Measurements from ENCODE around the gene ST3GAL3. TPM values are rescaled to one million over a fixed set of nuclear protein-coding genes. Genes with fewer than 3 reads are reported as not detected.
"Not testable (repeated sequence)": the region's sequence is repeated elsewhere in the genome, so short reads cannot be mapped to it uniquely, and the experiment has no call there.

ST3GAL3 gene
- total and polyA plus RNA-seq, 3 experiments from 2014 or later = 9.7 to 10.1 (median 9.7) TPM

- peaks cover 4% of the 10 kb centered on the region for H3K4me1 ChIP-seq (ENCODE audit: insufficient read depth, low read length)
- POLR2A ChIA-PET = no interaction called here
- Mint-ChIP-seq H3K4me3 (no peak overlapping the region), H3K4me1 (peaks cover 0 to 11% (median 6%) of the 10 kb centered on the region in 3 donors), H3K27ac (no peak overlapping the region), H3K9me3 (peaks cover 4 to 31% (median 17%) of the 10 kb centered on the region in 5 donors), H3K36me3 (peaks cover 37 to 63% (median 47%) of the 10 kb centered on the region in 3 donors), H3K27me3 (no peaks in the 10 kb centered on the region)
- no peaks in the 10 kb centered on the region for H3K27me3 ChIP-seq (ENCODE audit: insufficient read depth, low read length, poor library complexity, severe bottlenecking)
- H3K36me3 ChIP-seq (ENCODE audit: insufficient read depth, low read length) = no peaks in the 10 kb centered on the region
- H3K27ac ChIP-seq (ENCODE audit: low read depth, low read length) = peak overlapping the region; percentile 13
- DNase-seq = no peak
- H3K9me3 ChIP-seq (ENCODE audit: low read length) = peaks cover 5% of the 10 kb centered on the region
- CTCF ChIA-PET = interaction anchor here (0.6 kb wide), 1 partner anchor 36 kb away, joined by 3 read pairs; no protein-coding TSS in a partner anchor
- no peak overlapping the region for H3K4me3 ChIP-seq (ENCODE audit: low read length)
These were observed 68.9 kb downstream of the ST3GAL3 start for GRCh38 chr1:43776043-43776761.

DNA sequence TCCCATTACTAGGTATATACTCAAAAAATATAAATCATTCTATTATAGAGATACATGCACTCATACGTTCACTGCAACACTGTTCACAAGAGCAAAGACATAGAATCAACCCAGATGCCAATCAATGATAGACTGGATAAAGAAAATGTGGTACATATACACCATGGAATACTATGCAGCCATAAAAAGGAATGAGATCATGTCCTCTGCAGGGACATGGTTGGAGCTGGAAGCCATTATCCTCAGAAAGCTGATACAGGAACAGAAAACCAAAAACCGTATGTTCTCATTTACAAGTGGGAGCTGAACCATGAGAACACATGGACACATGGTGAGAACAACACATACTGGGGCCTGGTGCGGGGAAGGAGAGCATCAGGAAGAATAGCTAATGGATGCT lies 70.6 kb downstream of the ST3GAL3 start:
- CTCF ChIA-PET; H3K36me3 ChIP-seq (ENCODE audit: insufficient read depth, low read length); H3K27ac Mint-ChIP-seq; H3K27ac ChIP-seq (ENCODE audit: low read depth, low read length); H3K4me1 ChIP-seq (ENCODE audit: insufficient read depth, low read length); H3K9me3 ChIP-seq (ENCODE audit: low read length); POLR2A ChIA-PET; DNase-seq; H3K27me3 ChIP-seq (ENCODE audit: insufficient read depth, low read length, poor library complexity, severe bottlenecking); H3K4me3 Mint-ChIP-seq; H3K4me3 ChIP-seq (ENCODE audit: low read length); H3K27me3 Mint-ChIP-seq: not testable (repeated sequence)
- peaks cover 0 to 11% (median 6%) of the 10 kb centered on the region in 3 donors for H3K4me1 Mint-ChIP-seq
- peaks cover 42 to 58% (median 53%) of the 10 kb centered on the region in 3 donors for H3K36me3 Mint-ChIP-seq
- H3K9me3 Mint-ChIP-seq = peaks cover 4 to 31% (median 17%) of the 10 kb centered on the region in 5 donors

DNA sequence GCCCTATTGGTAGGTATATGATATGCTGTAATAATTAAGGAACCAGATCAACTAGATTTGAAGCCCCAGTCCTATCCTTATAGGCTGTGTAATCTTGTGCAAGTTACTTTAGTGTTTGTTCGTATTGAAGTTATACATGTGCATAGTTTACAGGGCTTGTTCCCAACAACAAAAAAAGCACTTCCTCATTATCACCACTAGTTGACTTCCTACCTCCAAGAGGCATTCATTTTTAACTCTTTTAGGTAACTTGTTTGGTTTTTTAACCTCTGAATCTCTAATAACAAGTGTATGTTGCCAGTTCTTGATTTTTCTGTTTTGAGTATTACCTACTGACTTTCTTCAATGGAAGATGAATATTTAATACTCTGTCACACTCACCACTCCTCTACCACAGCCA lies 71.9 kb downstream of the ST3GAL3 start:
- H3K27ac Mint-ChIP-seq = no peak overlapping the region
- H3K9me3 ChIP-seq (ENCODE audit: low read length) = peaks cover 5% of the 10 kb centered on the region
- no peaks in the 10 kb centered on the region for H3K27me3 ChIP-seq (ENCODE audit: insufficient read depth, low read length, poor library complexity, severe bottlenecking)
- no peak overlapping the region for H3K27ac ChIP-seq (ENCODE audit: low read depth, low read length)
- no peaks in the 10 kb centered on the region for H3K36me3 ChIP-seq (ENCODE audit: insufficient read depth, low read length)
- H3K4me3 ChIP-seq (ENCODE audit: low read length) = no peak overlapping the region
- peaks cover 4% of the 10 kb centered on the region for H3K4me1 ChIP-seq (ENCODE audit: insufficient read depth, low read length)
- H3K4me3 Mint-ChIP-seq = no peak overlapping the region
- peaks cover 0 to 11% (median 6%) of the 10 kb centered on the region in 3 donors for H3K4me1 Mint-ChIP-seq
- DNase-seq = no peak
- H3K27me3 Mint-ChIP-seq = no peaks in the 10 kb centered on the region
- POLR2A ChIA-PET = no interaction called here
- peaks cover 4 to 31% (median 17%) of the 10 kb centered on the region in 5 donors for H3K9me3 Mint-ChIP-seq
- CTCF ChIA-PET = no interaction called here
- peaks cover 42 to 53% (median 49%) of the 10 kb centered on the region in 3 donors for H3K36me3 Mint-ChIP-seq

DNA sequence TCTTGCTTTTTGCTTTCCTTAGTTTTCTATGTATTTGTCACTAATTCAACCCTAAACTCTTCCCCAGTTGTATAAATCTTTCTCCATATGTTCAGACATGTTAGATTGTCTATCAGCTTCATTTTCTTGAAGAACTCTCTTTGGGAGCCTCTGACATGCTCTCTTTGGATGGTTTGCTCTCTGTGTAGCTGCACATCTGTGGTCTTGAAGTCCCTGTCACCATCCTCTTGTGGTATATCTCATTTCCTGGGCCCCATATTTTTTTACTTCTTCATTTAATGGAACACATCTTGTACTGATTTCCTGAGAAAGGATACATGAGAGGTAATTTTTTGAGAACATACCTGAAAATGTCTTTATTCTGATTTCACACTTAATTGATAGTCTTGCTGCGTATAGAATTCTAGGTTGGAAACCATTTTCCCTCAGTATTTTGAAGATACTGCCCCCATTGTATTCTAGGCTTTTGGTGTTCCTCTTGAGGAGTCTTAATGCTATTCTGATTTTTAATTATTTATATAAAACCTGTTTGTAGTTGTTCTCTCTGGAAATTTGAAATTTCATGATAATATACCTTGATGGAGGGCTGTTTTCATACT lies 72.6 kb downstream of the ST3GAL3 start:
- no peaks in the 10 kb centered on the region for H3K27me3 Mint-ChIP-seq
- peaks cover 4 to 31% (median 17%) of the 10 kb centered on the region in 5 donors for H3K9me3 Mint-ChIP-seq
- H3K27me3 ChIP-seq (ENCODE audit: insufficient read depth, low read length, poor library complexity, severe bottlenecking) = no peaks in the 10 kb centered on the region
- no peak overlapping the region for H3K27ac ChIP-seq (ENCODE audit: low read depth, low read length)
- H3K36me3 Mint-ChIP-seq = peaks cover 41 to 48% (median 43%) of the 10 kb centered on the region in 3 donors
- no peak overlapping the region for H3K4me3 Mint-ChIP-seq
- no peak for DNase-seq
- CTCF ChIA-PET = no interaction called here
- H3K4me1 Mint-ChIP-seq = peaks cover 0 to 11% (median 6%) of the 10 kb centered on the region in 3 donors
- no peaks in the 10 kb centered on the region for H3K36me3 ChIP-seq (ENCODE audit: insufficient read depth, low read length)
- H3K9me3 ChIP-seq (ENCODE audit: low read length) = peaks cover 5% of the 10 kb centered on the region
- H3K27ac Mint-ChIP-seq = no peak overlapping the region
- POLR2A ChIA-PET = no interaction called here
- no peak overlapping the region for H3K4me3 ChIP-seq (ENCODE audit: low read length)
- peaks cover 4% of the 10 kb centered on the region for H3K4me1 ChIP-seq (ENCODE audit: insufficient read depth, low read length)

DNA sequence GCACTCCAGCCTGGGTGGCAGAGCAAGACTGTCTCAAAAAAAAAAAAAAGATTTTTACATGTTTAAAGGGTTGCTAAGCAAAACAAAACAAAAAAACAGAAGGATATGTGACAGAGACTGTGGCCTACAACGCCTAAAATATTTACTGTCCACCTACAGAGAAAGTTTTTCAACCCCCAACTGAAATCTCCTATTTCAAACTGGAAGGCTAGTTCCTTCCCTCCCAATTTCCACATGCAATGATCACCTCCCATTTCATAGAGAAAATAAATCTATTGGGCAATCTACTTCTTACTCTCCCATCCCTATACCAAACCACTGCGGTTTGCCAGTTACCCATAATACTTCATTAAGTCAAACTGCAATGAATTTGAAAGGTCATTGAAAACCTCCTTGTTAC lies 74.2 kb downstream of the ST3GAL3 start:
- POLR2A ChIA-PET = no interaction called here
- Mint-ChIP-seq H3K27ac (no peak overlapping the region), H3K4me1 (peaks cover 0 to 11% (median 6%) of the 10 kb centered on the region in 3 donors), H3K9me3 (peaks cover 4 to 31% (median 17%) of the 10 kb centered on the region in 5 donors), H3K36me3 (peaks cover 32 to 43% (median 39%) of the 10 kb centered on the region in 3 donors), H3K4me3 (no peak overlapping the region), H3K27me3 (no peaks in the 10 kb centered on the region)
- DNase-seq = no peak
- peaks cover 5% of the 10 kb centered on the region for H3K9me3 ChIP-seq (ENCODE audit: low read length)
- peaks cover 3% of the 10 kb centered on the region for H3K4me1 ChIP-seq (ENCODE audit: insufficient read depth, low read length)
- H3K4me3 ChIP-seq (ENCODE audit: low read length) = no peak overlapping the region
- no peak overlapping the region for H3K27ac ChIP-seq (ENCODE audit: low read depth, low read length)
- no peaks in the 10 kb centered on the region for H3K36me3 ChIP-seq (ENCODE audit: insufficient read depth, low read length)
- CTCF ChIA-PET = no interaction called here
- no peaks in the 10 kb centered on the region for H3K27me3 ChIP-seq (ENCODE audit: insufficient read depth, low read length, poor library complexity, severe bottlenecking)

- H3K27ac Mint-ChIP-seq = peak overlapping the region in 1 of 8 donors; percentile 24
- H3K9me3 Mint-ChIP-seq = peaks cover 0 to 21% (median 17%) of the 10 kb centered on the region in 5 donors
- Histone ChIP-seq H3K4me3 (ENCODE audit: low read length) (no peak overlapping the region), H3K9me3 (ENCODE audit: low read length) (peaks cover 5% of the 10 kb centered on the region), H3K27me3 (ENCODE audit: insufficient read depth, low read length, poor library complexity, severe bottlenecking) (no peaks in the 10 kb centered on the region), H3K27ac (ENCODE audit: low read depth, low read length) (no peak overlapping the region), H3K4me1 (ENCODE audit: insufficient read depth, low read length) (no peaks in the 10 kb centered on the region), H3K36me3 (ENCODE audit: insufficient read depth, low read length) (no peaks in the 10 kb centered on the region)
- H3K4me3 Mint-ChIP-seq = no peak overlapping the region
- no peak for DNase-seq
- peaks cover 0 to 11% (median 6%) of the 10 kb centered on the region in 3 donors for H3K4me1 Mint-ChIP-seq
- ChIA-PET CTCF (no interaction called here), POLR2A (no interaction called here)
- peaks cover 17 to 32% (median 31%) of the 10 kb centered on the region in 3 donors for H3K36me3 Mint-ChIP-seq
- H3K27me3 Mint-ChIP-seq = no peaks in the 10 kb centered on the region
These were observed 75.8 kb downstream of the ST3GAL3 start for GRCh38 chr1:43783096-43783670.

DNA sequence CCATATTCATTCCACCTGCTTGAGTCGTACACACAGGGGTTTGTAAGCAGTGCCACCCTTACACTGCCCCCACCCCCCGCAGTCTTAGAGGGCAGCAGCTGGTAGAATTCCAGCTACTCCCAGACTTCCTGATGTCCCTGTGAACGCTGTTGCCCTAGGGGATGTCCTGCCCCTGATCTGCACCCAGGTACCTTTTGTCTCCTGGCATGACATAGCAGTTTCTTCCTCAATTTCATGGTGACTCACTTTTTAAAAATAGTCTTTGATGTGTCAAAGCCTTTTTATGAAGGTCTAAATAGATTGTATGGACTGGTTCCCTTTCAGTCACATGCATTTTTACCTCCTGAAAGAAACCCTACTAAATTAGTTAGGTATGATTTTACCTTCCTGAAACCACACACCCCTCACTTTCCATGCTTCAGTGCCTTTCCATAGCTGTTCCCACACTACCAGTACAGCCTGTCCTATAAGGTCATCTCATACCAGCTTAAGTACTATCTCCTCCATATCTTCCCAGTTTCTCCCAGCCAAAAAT lies 76.4 kb downstream of the ST3GAL3 start:
- no peaks in the 10 kb centered on the region for H3K4me1 ChIP-seq (ENCODE audit: insufficient read depth, low read length)
- no peak overlapping the region for H3K4me3 ChIP-seq (ENCODE audit: low read length)
- CTCF ChIA-PET = interaction anchor here (1.1 kb wide), 1 partner anchor 20 kb away, joined by 3 read pairs; no protein-coding TSS in a partner anchor
- no peaks in the 10 kb centered on the region for H3K27me3 ChIP-seq (ENCODE audit: insufficient read depth, low read length, poor library complexity, severe bottlenecking)
- Mint-ChIP-seq H3K4me3 (no peak overlapping the region), H3K27me3 (no peaks in the 10 kb centered on the region), H3K36me3 (peaks cover 17 to 31% (median 29%) of the 10 kb centered on the region in 3 donors), H3K4me1 (peaks cover 0 to 11% (median 6%) of the 10 kb centered on the region in 3 donors), H3K9me3 (peaks cover 0 to 21% (median 17%) of the 10 kb centered on the region in 5 donors), H3K27ac (peak overlapping the region in 1 of 8 donors; percentile 24)
- POLR2A ChIA-PET = no interaction called here
- H3K36me3 ChIP-seq (ENCODE audit: insufficient read depth, low read length) = no peaks in the 10 kb centered on the region
- no peak overlapping the region for H3K27ac ChIP-seq (ENCODE audit: low read depth, low read length)
- peaks cover 5% of the 10 kb centered on the region for H3K9me3 ChIP-seq (ENCODE audit: low read length)
- DNase-seq = no peak
